H1 (cell line): ENCODE data around the gene RASSF3. TPM values are rescaled to one million over a fixed set of nuclear protein-coding genes. Genes with fewer than 3 reads are reported as not detected.

Source experiments
- CTCF ChIA-PET: fragments of 300-600 bp; sonication (Branson Sonifier 250); formaldehyde crosslinking; loops from one replicate; lab custom pipeline; 2021; ENCODE audit not compliant: partially characterized antibody; lab: Charles Lee
- POLR2A ChIA-PET: fragments of 300-600 bp; sonication (Branson Sonifier 250); formaldehyde crosslinking; loops from one replicate; lab custom pipeline; 2021; ENCODE audit warnings: inconsistent platforms; ENCODE audit not compliant: partially characterized antibody; lab: Charles Lee
- DNase-seq, 2 experiments: peaks; one replicate each; pipeline versions ENCODE4 v3.0.0 to v3.0.0-alpha.2; 2010 to 2022; ENCODE audit warnings: low spot score in 2 of 2, low read depth in 1 of 2, mixed read lengths in 1 of 2
- FAIRE-seq: peaks from 2 replicates; lab custom pipeline; 2011; peaks lifted over from hg19 to GRCh38; lab: Jason Lieb, UNC
- H2AFZ ChIP-seq: 2 replicates; pipeline ENCODE4 v1.8.1; 2012; ENCODE audit warnings: low read length, inconsistent platforms
- H2AK5ac ChIP-seq: 2 replicates; pipeline ENCODE4 v1.6.1; 2013; ENCODE audit warnings: low read depth, low read length
- H2BK120ac ChIP-seq: replicated peaks from 2 replicates; pipeline ENCODE3; 2013; ENCODE audit warnings: low read depth, low read length, inconsistent platforms
- H2BK12ac ChIP-seq: 2 replicates; pipeline ENCODE4 v1.6.1; 2013; ENCODE audit warnings: low read depth, low read length
- H2BK15ac ChIP-seq: 2 replicates; pipeline ENCODE4 v1.6.1; 2013; ENCODE audit warnings: low read length
- H2BK20ac ChIP-seq: 2 replicates; pipeline ENCODE4 v1.6.1; 2013; ENCODE audit warnings: low read length
- H2BK5ac ChIP-seq: 2 replicates; pipeline ENCODE4 v1.6.1; 2013; ENCODE audit warnings: low read depth, low read length
- H3K14ac ChIP-seq: 2 replicates; pipeline ENCODE4 v1.6.1; 2013; ENCODE audit warnings: inconsistent platforms; ENCODE audit not compliant: insufficient read length
- H3K18ac ChIP-seq: 2 replicates; pipeline ENCODE4 v1.6.1; 2013; ENCODE audit warnings: low read length; ENCODE audit errors: extremely low read depth
- H3K23ac ChIP-seq: 2 replicates; pipeline ENCODE4 v1.6.1; 2013; ENCODE audit warnings: inconsistent platforms; ENCODE audit not compliant: insufficient read length
- H3K23me2 ChIP-seq: 2 replicates; pipeline ENCODE4 v1.6.1; 2013; ENCODE audit warnings: low read depth, low read length
- H3K27ac ChIP-seq: 2 replicates; pipeline ENCODE4 v1.6.1; 2011; ENCODE audit warnings: low read depth, low read length, inconsistent platforms
- H3K27me3 ChIP-seq, 4 experiments: replicated peaks in 1 of 4; 1 replicate in 1 of 4; 2 replicates in 3 of 4; pipeline versions ENCODE4 v1.6.1 to v1.8.1; 2011 to 2013; ENCODE audit warnings: low read length in 3 of 4, mild to moderate bottlenecking in 3 of 4, inconsistent platforms in 2 of 4, mixed read lengths in 2 of 4, moderate library complexity in 1 of 4; ENCODE audit not compliant: control insufficient read depth in 3 of 4, insufficient read depth in 3 of 4; ENCODE audit errors: extremely low read depth in 1 of 4
- H3K36me3 ChIP-seq, 4 experiments: 2 replicates each; pipeline versions ENCODE4 v1.6.1 to v1.8.1; 2011 to 2013; ENCODE audit warnings: mild to moderate bottlenecking in 4 of 4, low read length in 3 of 4, moderate library complexity in 2 of 4, control low read depth in 1 of 4, inconsistent platforms in 1 of 4; ENCODE audit not compliant: insufficient read depth in 4 of 4, control insufficient read depth in 2 of 4
- H3K4ac ChIP-seq: replicated peaks from 2 replicates; pipeline ENCODE3; 2013; ENCODE audit warnings: low read length, low read depth, mixed read lengths, inconsistent platforms; ENCODE audit not compliant: insufficient read length
- H3K4me1 ChIP-seq, 4 experiments: replicated peaks in 1 of 4; 1 replicate in 1 of 4; 2 replicates in 3 of 4; pipeline versions ENCODE4 v1.6.1 to v1.8.1; 2011 to 2013; ENCODE audit warnings: low read length in 3 of 4, inconsistent platforms in 2 of 4, mixed read lengths in 1 of 4; ENCODE audit not compliant: insufficient read depth in 4 of 4, control insufficient read depth in 3 of 4
- H3K4me2 ChIP-seq, 2 experiments: 2 replicates each; pipeline versions ENCODE4 v1.6.1 to v1.8.1; 2011 to 2013; ENCODE audit warnings: low read depth in 2 of 2, low read length in 2 of 2, control low read depth in 1 of 2, inconsistent platforms in 1 of 2, mild to moderate bottlenecking in 1 of 2; ENCODE audit not compliant: insufficient read depth in 1 of 2
- H3K4me3 ChIP-seq, 4 experiments: fragments of 200-600, 300-600 bp in 1 of 4; sonication (generic), shearing (Covaris generic), sonication (Bioruptor Twin) in 1 of 4; 2 replicates each; pipeline versions ENCODE4 v1.5.1 to v1.8.1; 2011 to 2016; ENCODE audit warnings: low read length in 4 of 4, low read depth in 3 of 4, control low read depth in 2 of 4, inconsistent platforms in 2 of 4, mild to moderate bottlenecking in 2 of 4, mixed read lengths in 1 of 4, moderate library complexity in 1 of 4; ENCODE audit not compliant: insufficient read depth in 2 of 4; ENCODE audit errors: extremely low read depth in 1 of 4
- H3K56ac ChIP-seq: replicated peaks from 2 replicates; pipeline ENCODE3; 2013; ENCODE audit warnings: low read depth, mild to moderate bottlenecking, mixed read lengths, low read length, inconsistent platforms; ENCODE audit not compliant: insufficient read length
- H3K79me1 ChIP-seq: 2 replicates; pipeline ENCODE4 v1.6.1; 2013; ENCODE audit warnings: low read depth, low read length, control low read depth
- H3K79me2 ChIP-seq, 2 experiments: 2 replicates each; pipeline versions ENCODE4 v1.6.1 to v1.8.1; 2012 to 2013; ENCODE audit warnings: low read length in 2 of 2, mild to moderate bottlenecking in 2 of 2, inconsistent platforms in 1 of 2; ENCODE audit not compliant: insufficient read depth in 2 of 2, control insufficient read depth in 1 of 2
- H3K9ac ChIP-seq, 4 experiments: replicated peaks in 1 of 4; 1 replicate in 1 of 4; 2 replicates in 3 of 4; pipeline versions ENCODE4 v1.6.1 to v1.8.1; 2011 to 2013; ENCODE audit warnings: low read depth in 3 of 4, low read length in 3 of 4, control low read depth in 2 of 4, mild to moderate bottlenecking in 2 of 4, moderate library complexity in 2 of 4, inconsistent platforms in 1 of 4; ENCODE audit errors: extremely low read depth in 1 of 4
- H3K9me3 ChIP-seq, 2 experiments: 2 replicates each; pipeline versions ENCODE4 v1.6.1 to v1.8.1; 2012 to 2013; ENCODE audit warnings: mild to moderate bottlenecking in 2 of 2, moderate library complexity in 2 of 2, control low read depth in 1 of 2, inconsistent platforms in 1 of 2, low read depth in 1 of 2, low read length in 1 of 2, mixed read lengths in 1 of 2; ENCODE audit not compliant: insufficient read depth in 2 of 2
- H4K20me1 ChIP-seq, 2 experiments: replicated peaks in 1 of 2; 2 replicates each; pipeline versions ENCODE3 to v1.8.1; 2011 to 2013; ENCODE audit warnings: inconsistent platforms in 2 of 2, low read length in 2 of 2, mild to moderate bottlenecking in 1 of 2; ENCODE audit not compliant: insufficient read depth in 2 of 2, control insufficient read depth in 1 of 2
- H4K5ac ChIP-seq: 2 replicates; pipeline ENCODE4 v1.6.1; 2013; ENCODE audit warnings: low read length, low read depth, mixed read lengths, inconsistent platforms; ENCODE audit not compliant: insufficient read length
- H4K8ac ChIP-seq: 2 replicates; pipeline ENCODE4 v1.8.0; 2013; ENCODE audit warnings: mild to moderate bottlenecking, moderate library complexity, low read length, inconsistent platforms; ENCODE audit not compliant: insufficient read depth; ENCODE audit errors: extremely low read depth
- H4K91ac ChIP-seq: replicated peaks from 2 replicates; pipeline ENCODE3; 2013; ENCODE audit warnings: low read length, mixed read lengths, inconsistent platforms; ENCODE audit not compliant: insufficient read length
- CTBP2 ChIP-seq: IDR thresholded peaks from 2 replicates; pipeline ENCODE4 v1.7.0; 2011; ENCODE audit warnings: borderline replicate concordance, mild to moderate bottlenecking, moderate library complexity, mixed read lengths, low read length; ENCODE audit not compliant: insufficient read depth, insufficient read length
- EP300 ChIP-seq, 2 experiments: IDR thresholded peaks; 1 replicate in 1 of 2; 2 replicates in 1 of 2; pipeline ENCODE4 v1.6.1; 2011 to 2012; ENCODE audit warnings: low read depth in 2 of 2, low read length in 2 of 2, mild to moderate bottlenecking in 2 of 2, borderline replicate concordance in 1 of 2, inconsistent platforms in 1 of 2, moderate library complexity in 1 of 2
- RBBP5 ChIP-seq: IDR thresholded peaks from 2 replicates; pipeline ENCODE4 v1.7.1; 2012; ENCODE audit warnings: low read depth, mild to moderate bottlenecking, inconsistent platforms, low read length, moderate library complexity, borderline replicate concordance
- WGBS, 2 experiments: shearing (Covaris generic) in 1 of 2; methylation state at CpG; one replicate each; pipeline versions ENCODE4 v1.1.6 to v1.1.7; 2013 to 2015; ENCODE audit warnings: low lambda C conversion rate in 2 of 2, mixed read lengths in 2 of 2, inconsistent platforms in 1 of 2, low coverage in 1 of 2, missing lambda C conversion rate in 1 of 2; ENCODE audit not compliant: insufficient replicate concordance in 2 of 2, insufficient coverage in 1 of 2, insufficient read length in 1 of 2; ENCODE audit errors: extremely low coverage in 1 of 2, missing lambda C conversion rate in 1 of 2; 5-methylcytosine and 5-hydroxymethylcytosine counted together
- polyA plus RNA-seq, 7 experiments: library from polyadenylated mRNA; depleted of rRNA in 3 of 7; stranded (reverse) in 5 of 7; unstranded in 2 of 7; fragments of >200 nt in 5 of 7; fragments of 200-250 nt in 2 of 7; gene quantifications; 1 replicate in 5 of 7; 2 replicates in 1 of 7; 4 replicates in 1 of 7; pipeline versions ENCODE4 v1.2.1 to v1.2.3, GENCODE V29; 2011 to 2013; ENCODE audit warnings: missing spikeins in 2 of 7, mixed read lengths in 2 of 7
- total RNA-seq: library from RNA; stranded (reverse); fragmentation: NEBNext Ultra II Directional; extraction: Animal tissue kit (Norgen Biotek cat#: 25700); gene quantifications from 2 replicates; pipeline ENCODE4 v1.2.1, GENCODE V29; 2021

Gene RASSF3
- total and polyA plus RNA-seq, 2 of the 8 experiments (the other 6 are each of a cell fraction or from before 2014, with no cell fraction given), result 19.1 to 64.3 TPM

DNA sequence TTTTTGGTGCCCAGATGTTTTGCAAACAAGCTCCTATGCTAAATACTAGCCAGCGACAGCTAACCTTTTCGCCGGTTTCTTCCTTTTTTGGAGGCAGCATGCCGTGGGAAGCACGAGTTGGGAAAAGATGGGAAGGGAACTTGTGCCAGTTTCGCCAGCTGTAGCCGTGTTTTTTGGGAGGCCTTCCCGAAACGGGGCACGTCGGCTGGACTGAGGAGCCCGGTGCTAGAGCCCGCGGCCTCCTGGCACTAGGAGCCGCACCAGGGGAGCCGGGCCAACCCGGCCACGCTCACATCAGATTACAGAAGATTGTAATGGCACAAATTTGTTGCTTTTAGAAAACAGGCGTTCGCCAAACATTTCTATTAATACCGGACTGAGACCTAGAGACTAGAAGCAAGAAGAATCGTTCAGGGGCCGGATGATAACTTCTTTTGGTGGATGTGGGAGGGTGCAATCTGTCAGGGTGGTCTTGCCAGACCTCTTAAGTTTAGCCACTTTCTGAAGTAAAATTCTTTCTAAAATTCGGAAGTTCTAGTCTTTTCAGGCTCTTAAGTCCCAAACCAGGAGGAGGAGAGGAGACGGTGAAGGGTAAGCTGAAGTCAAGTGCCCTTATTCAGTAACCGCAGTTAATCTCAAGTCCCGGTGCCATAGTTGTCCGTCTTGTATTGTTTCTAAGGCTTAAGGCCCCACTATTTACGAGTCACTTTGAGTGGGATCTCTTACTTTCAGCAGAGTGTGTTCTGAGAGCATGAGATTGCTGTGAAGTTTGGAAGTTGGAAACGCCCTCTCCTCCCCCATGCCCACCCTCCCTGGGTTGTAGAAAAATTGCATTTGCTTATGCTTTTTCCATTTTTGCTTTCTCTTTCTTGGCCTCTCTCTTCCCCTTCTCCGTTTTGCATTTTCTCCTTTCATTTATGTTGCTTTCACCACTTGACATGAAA lies 1.3 kb downstream of the RASSF3 start:
- H3K18ac ChIP-seq, result peak overlapping the region; percentile 72; the same call in 1 of the 2 replicates
- H2AK5ac ChIP-seq, result no peak overlapping the region
- POLR2A ChIA-PET, result interaction anchor here (0.6 to 3.9 kb wide), 15 partner anchors 10 to 208 kb away, joined by 3 to 34 read pairs (median 4); partner anchors contain the start of gene XPOT
- H3K4me1 ChIP-seq, result peaks cover 0 to 5% (median 1%) of the 10 kb centered on the region in 4 experiments; a peak in 4 of 7 replicates
- no peak overlapping the region for H3K56ac ChIP-seq
- no peak overlapping the region for H2BK15ac ChIP-seq
- H3K9me3 ChIP-seq, result no peaks in the 10 kb centered on the region
- H3K27ac ChIP-seq, result 0 out of 2 replicates have a peak overlapping the region, but pooled peaks have one; percentile 58
- peaks cover 0 to 6% (median 0%) of the 10 kb centered on the region in 4 experiments; a peak in 2 of 8 replicates for H3K36me3 ChIP-seq
- no peaks in the 10 kb centered on the region for H3K27me3 ChIP-seq
- TF ChIP-seq RBBP5, result 0 out of 2 replicates have a peak, but pooled peaks have one; percentile 6
- no peak for TF ChIP-seq CTBP2
- TF ChIP-seq EP300 (IDR thresholded peaks at IDR 0.05; ENCODE audit: borderline replicate concordance in 1 of 2, low read depth in 2 of 2, low read length in 2 of 2), result no peak
- TF ChIP-seq, all 59 proteins: peak for 1
- peaks cover 0 to 4% of the 10 kb centered on the region in 2 experiments for H4K20me1 ChIP-seq
- 8% methylated on average over 30 of the region's 31 CpGs; no CpG with 5 or more reads in 1 of the 2 experiments for WGBS, 2 experiments
- no peak overlapping the region for H4K8ac ChIP-seq
- no peak overlapping the region for H2BK12ac ChIP-seq
- H4K5ac ChIP-seq, result no peak overlapping the region
- H3K4me3 ChIP-seq, result peak overlapping the region; percentile 69 to 97 (median 91)
- peaks cover 17% of the 10 kb centered on the region for H3K23me2 ChIP-seq
- CTCF ChIA-PET, result interaction anchor here (0.9 to 2.2 kb wide), 8 partner anchors 10 to 84 kb away, joined by 3 to 6 read pairs (median 4); no protein-coding TSS in a partner anchor
- no peak overlapping the region for H3K23ac ChIP-seq
- FAIRE-seq, result no peak
- no peak for DNase-seq
- peaks cover 17 to 57% of the 10 kb centered on the region in 2 experiments for H3K79me2 ChIP-seq
- H3K4me2 ChIP-seq, result peak overlapping the region; percentile 87 to 95
- no peak overlapping the region for H3K14ac ChIP-seq
- H2BK120ac ChIP-seq, result no peak overlapping the region
- no peak overlapping the region for H2AFZ ChIP-seq
- H2BK20ac ChIP-seq, result no peak overlapping the region; the same call in 1 of the 2 replicates
- H3K79me1 ChIP-seq, result no peaks in the 10 kb centered on the region; the same call in 1 of the 2 replicates
- H3K4ac ChIP-seq, result peak overlapping the region; percentile 36
- H4K91ac ChIP-seq, result no peak overlapping the region
- H3K9ac ChIP-seq, result peak overlapping the region in 3 of 4 experiments; percentile 52 to 73 (median 57); a peak in 6 of 7 replicates
- peak overlapping the region; percentile 35; the same call in 1 of the 2 replicates for H2BK5ac ChIP-seq
